ENCODE data around the gene SP4.

GRCh38 chr7:21548491-21548890 lies 120.6 kb downstream of the SP4 start:
- TF ChIP-seq POLR2A (IDR thresholded peaks at IDR 0.05; ENCODE audit: low read length) (no peak), GATA1 (IDR thresholded peaks at IDR 0.05; ENCODE audit: low read depth, low read length) (no peak)
